GF-D8 (cell line): ENCODE results near the gene SPOCK2.
"Not testable (repeated sequence)": the region's sequence is repeated elsewhere in the genome, so short reads cannot be mapped to it uniquely, and the experiment has no call there.

Experiments used
- DNase-seq: peaks from one replicate; lab custom pipeline; 2025; lab: John Stamatoyannopoulos, UW

Gene SPOCK2

GRCh38 chr10:72087969-72088888 is at the start of gene SPOCK2:
SPOCK2 (minus strand) TSS chr10:72088551; CDS start chr10:72088328, 223 bp downstream.
- no peak for DNase-seq

DNA sequence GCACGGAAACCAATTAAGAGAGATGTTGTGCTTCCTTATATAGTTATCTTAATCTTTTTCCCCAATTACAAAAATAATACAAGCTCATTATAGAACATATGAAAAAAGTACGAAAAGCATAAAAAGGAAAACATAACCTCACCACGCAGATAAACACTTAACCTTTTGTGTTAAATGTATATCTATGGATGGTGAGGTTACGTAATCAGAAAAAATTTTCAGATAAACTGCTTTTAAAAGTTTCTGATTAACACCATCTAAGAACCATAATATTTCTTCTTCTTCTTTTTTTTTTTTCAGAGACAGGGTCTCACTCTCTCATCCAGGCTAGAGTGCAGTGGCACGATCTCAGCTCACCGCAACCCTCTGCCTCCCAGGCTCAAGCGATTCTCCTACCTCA is 49.2 kb upstream of the SPOCK2 start:
- no peak for DNase-seq

- DNase-seq: not testable (repeated sequence)
These were observed 47.9 kb upstream of the SPOCK2 start for GRCh38 chr10:72136225-72136624.

DNA sequence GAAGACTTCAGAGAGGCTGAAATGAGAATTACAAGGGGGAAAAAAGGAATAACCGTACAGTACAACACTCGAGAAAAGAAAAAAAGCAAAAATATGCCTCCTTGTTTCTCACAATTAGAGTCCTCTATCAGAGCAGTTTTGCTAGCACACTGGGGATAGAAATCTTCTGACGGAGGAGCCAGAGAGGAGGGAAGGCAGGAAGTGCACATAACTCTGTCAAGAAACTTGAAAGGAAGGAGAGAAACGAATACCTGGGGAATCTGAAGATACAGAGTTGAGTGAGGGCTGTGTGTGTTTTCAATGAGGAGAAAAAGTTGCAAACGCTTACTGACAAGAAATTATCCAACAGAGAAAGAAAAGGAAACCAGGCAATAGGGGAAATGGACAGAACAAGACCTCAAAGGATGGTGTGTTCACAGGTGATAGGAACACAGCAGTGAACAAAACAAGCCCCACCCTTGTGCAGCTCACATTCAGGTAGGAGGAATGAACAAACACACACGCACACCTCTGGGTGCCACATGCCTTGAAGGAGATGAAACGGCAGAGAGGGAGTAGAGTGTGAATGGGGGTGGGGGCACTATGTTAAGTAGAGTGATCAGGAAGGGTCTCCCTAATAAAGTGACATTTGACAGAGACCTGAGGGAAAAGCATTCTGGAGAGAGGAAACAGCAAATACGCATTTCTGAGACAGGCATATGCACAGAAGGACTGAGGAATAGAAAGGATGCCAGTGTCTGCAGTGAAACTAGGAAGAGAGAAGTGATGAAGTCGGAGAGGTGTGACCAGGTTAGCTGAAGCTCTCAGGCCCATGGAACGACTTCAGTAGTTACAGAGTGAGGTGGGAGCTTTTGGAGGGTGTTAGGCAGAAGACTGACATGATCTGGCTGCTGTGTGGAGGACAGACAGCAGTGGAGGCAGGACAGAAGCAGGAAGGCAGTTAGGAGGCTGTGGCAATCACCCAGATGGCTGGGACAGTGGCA is 46.7 kb upstream of the SPOCK2 start:
- no peak for DNase-seq

GRCh38 chr10:72133517-72133916 is 45.2 kb upstream of the SPOCK2 start:
- no peak for DNase-seq

DNA sequence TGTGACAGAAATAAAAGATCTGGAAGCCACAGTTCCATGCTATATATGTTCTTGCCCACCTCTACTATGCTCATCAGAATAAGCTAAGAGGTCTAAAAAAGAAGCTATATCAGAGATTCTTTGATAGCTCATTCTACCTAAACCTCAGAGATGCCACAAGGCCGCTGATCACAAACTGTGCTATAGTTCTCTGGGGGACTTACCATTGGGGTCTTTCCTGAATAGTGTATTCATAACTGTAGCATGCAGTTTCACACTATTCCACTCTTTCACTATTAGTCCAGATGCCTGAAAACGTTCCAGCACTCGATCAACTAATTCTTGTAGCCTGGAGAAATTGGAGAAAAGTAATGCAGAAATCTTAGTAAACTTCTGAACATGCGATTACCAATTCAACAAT is 44.5 kb upstream of the SPOCK2 start:
- no peak for DNase-seq

- no peak for DNase-seq
These were observed 39.2 kb upstream of the SPOCK2 start for GRCh38 chr10:72127571-72127970.

DNA sequence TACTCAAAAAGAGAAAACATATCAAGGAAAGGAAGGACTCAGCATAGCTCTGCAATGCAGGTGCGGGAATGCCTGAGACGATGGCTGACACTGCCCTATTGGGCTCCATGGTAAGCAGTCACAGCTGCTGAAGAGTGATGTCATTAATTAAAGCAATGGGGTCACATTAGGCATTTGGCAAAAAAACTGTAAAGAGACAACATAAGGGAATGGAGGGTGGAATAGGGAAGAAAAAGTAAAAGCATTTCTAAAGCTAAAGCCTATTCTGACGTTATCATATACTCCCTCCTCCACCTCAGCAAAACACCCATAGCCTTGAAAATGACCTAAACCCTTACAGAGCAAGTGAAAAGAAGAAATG is 38.5 kb upstream of the SPOCK2 start:
- DNase-seq: no peak

GRCh38 chr10:72126184-72126871 is 38.0 kb upstream of the SPOCK2 start:
- DNase-seq: no peak

DNA sequence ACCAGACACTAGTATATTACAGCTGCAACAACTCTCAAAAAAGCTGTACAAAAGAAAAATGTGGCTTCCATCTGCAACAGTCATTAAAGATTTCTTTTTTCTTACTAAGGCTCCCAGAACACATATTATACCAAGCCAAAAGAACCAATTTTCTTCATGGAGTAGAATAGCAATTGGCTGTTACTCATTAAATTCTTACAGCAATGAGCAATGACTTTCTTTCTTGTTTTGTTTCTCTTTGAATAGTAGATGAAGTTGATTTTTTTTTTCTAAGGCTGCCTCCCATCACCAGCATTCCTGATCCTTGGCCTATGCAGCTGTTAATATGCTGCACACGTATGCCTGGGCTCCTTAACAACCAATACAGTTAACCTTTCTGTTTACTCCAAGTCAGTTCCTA is 36.6 kb upstream of the SPOCK2 start:
- no peak for DNase-seq

- no peak for DNase-seq
These were observed 36.0 kb upstream of the SPOCK2 start for GRCh38 chr10:72124381-72124780.

DNA sequence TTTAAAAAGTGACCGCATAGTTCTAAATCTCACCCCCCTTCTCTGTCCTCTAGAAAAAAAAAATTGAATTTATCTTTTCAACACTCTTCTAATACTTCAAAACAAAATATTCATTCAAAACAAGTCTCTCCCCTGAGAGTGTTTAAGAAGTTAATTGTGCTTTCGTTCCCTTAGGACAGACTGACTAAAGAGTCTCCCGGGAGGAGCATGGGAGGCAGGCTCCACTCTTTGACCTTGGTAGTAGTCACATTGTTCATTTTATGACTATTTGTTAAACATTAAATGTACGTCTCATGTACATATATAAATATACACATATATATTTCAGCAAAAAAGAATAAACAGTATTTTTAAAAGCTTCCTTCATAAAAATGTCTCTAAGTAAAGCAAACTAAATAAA is 35.3 kb upstream of the SPOCK2 start:
- DNase-seq: no peak

DNA sequence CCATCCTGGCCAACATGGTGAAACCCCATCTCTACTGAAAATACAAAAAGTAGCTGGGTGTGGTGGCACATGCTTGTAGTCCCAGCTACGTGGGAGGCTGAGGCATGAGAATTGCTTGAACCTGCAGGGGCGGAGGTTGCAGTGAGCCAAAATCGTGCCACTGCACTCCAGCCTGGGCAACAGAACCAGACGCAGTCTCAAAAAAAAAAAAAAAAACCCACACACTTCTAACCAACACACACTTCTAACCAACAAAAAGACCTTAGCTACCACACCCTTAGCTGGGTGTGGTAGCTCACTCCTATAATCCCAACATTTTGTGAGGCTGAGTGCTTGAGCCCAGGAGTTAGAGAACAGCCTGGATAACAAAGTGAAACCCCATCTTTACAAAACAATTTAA is 33.9 kb upstream of the SPOCK2 start:
- DNase-seq: no peak

DNA sequence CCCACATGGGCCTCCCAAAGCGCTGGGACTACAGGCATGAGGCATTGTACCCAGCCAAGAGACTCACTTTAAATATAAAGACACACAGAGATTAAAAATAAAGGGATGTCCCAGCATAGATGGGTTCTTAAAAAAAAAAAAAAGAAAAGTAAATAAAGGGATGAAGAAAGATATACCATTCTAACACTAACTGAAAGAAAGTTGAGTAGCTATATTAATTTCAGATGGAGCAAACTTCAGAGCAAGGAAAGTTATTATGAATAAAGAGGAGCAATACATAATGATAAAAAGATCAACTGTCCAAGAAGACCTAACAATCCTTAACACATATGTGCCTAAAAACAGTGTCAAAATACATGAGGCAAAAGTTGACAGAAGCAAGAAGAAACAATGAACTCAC is 33.0 kb upstream of the SPOCK2 start:
- no peak for DNase-seq

DNA sequence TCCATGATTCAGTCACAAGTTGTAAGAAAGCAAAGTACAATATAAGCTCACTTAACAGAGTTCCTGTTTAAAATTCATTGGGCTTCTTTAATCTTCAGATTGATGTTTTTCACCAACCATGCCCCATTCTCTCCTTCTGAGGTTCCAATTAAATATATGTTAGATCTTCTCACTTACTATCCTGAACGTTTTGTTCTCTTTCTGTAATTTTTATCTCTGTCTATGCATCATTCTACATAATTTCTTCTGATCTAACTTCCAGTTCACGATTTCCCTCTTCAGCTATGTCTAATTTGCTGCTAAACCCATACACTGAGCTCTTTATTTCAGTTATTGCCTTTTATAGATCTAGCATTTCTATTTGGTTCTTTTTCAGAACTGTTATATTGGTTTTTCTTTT is 28.0 kb upstream of the SPOCK2 start:
- DNase-seq: no peak

DNA sequence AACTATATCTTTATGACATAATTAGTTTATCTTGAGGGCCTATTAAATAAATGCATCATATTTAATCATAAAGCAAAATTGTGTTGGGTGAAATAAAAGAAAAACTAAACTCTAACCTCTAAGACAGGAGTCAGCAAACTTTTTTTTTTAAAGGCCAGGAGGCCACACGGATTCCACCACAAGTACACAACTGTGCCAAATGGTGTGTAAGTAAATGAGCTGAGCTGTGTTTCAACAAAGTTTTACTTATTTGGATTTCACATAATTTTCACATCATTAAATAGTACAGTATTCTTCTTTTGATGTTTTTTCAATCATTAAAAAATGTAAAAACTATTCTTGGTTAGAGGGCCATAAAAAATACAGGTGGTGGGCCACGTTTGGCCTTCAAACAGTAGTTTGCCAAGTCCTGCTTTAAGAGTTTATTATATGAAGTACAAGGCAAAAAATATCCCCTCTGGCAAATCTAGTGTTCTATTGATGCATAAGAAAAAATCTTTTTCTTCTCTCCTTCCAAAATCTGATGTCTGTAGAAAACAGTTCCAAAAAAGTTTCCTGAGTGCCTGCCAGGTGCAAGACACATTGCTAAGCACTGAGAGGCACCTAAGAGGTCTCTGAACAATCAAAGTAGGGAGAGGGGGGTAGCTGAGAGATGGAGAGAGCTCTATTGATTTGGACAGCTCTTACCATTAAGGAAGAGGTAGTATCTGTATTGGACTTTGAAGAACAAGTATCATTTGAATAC is 26.5 kb upstream of the SPOCK2 start:
- no peak for DNase-seq

DNA sequence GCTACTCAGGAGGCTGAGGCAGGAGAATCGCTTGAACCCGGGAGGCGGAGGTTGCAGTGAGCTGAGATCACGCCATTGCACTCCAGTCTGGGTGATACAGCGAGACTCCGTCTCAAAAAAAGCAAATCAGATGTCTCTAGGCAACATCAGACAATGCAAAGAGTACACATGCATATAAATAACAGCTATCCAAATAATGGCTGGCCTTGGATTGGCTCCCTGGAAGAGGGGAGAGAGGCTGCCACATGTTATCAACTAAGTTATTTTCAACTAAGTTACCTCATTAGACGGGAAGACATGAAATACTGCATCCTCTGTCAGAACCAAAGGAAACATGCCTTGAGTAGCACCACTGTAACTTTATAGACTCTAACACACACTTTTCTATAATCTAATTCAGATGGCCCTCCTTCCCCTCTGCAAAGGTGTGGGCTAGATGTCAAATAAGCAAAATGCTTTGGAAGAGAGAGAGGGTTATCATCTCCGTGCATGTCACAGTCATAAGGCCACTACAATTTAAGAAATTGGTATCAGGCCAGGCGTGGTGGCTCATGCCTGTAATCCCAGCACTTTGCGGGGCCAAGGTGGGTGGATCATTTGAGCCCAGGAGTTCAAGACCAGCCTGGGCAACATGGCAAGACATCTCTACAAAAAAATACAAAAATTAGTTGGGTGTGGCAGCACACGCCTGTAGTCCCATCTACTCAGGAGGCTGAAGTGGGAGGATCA is 22.5 kb upstream of the SPOCK2 start:
- no peak for DNase-seq

DNA sequence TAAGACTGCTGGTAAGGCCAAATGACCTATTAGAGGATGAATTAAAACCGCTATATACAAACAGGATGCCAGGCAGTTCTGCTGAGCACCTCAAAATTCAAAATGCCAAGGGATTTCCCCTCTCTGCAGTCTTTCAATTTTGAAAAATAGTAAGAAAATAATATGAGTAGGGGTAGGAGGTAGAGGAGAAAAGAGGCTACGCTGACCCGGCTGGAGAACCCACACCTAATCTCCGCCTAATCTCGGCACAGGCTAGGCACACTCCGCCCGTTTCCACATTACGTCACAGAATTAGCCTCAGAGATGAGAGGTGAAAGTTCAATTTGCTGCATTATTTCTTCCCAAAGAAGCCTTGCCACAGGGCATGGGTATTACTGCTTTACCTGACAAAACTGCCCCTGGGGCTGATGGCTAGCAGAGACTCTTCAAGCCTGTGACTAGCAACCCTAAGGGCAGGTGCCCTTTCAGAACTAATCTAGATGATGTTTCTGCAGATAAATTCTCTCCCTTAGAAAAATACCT is 21.3 kb upstream of the SPOCK2 start:
- DNase-seq: no peak

DNA sequence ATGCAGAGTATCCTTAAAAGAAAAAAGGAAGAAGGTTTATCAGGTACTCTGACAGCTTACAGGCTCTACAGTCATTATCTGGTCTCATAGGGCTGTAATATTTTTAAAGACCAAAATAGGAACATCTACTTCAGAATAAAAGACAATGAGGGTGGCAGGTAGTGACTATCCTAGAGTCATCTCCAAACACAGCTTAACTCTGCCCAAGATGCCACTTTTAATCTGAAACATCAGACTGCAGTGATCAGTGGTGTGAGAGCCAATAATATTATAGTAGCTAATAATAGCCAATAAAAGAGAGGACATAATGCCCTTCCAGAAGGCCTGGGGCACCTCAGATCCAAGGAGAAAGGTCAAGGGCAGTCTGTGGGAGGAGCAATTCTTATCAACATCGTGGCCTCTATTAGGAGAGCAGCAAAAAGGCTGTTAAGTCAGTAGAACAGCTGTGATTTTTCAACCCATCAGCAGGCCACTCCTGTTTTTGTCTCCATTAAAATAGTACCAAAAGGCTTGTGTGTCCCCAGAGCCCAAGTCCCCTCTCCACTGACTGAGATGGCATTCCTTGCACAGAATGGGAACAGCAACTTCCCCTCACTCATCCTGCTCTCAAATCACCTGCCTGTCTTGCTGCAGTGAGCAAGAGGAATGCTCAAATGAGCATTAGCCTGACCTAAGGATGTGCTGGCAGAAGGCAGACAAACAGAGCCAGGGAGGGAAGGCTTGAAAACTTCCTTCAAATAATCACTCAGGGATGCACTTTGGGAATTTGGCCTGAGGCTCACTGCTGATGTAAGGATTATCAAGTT is 20.7 kb upstream of the SPOCK2 start:
- DNase-seq: no peak

DNA sequence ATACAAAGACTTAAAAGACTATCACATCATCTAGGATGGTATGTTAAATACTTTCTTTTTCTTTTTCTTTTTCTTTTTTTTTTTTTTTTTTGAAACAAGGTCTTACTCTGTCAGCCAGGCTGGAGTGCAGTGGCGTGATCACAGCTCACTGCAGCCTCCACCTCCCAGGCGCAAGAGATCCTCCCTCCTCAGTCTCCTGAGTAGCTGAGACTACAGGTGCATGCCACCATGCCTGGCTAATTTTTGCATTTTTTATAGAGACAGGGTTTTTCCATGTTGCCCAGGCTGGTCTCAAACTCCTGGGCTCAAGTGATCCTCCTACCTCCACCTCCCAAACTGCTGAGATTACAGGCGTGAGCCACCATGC is 19.6 kb upstream of the SPOCK2 start:
- not testable (repeated sequence) for DNase-seq
